ENCODE measurements around the gene SIK3.

SIK3 gene

GRCh38 chr11:117022526-117022925, 75.7 kb downstream of the SIK3 start:
- intact Hi-C loops (cut with DNase I; ENCODE audit: low total_unique reads) = no loop called here
- Histone ChIP-seq H3K4me1 (peaks cover 0 to 10% (median 2%) of the 10 kb centered on the region in 4 donors), H3K4me3 (no peak overlapping the region), H3K36me3 (no peaks in the 10 kb centered on the region), H3K27ac (no peak overlapping the region), H3K9me3 (no peaks in the 10 kb centered on the region), H3K27me3 (no peaks in the 10 kb centered on the region)
- DNase-seq = no peak
- TF ChIP-seq CTCF (IDR thresholded peaks at IDR 0.05) = no peak

GRCh38 chr11:117020869-117021564, 77.2 kb downstream of the SIK3 start:
- Histone ChIP-seq H3K4me1 (peaks cover 0 to 10% (median 2%) of the 10 kb centered on the region in 4 donors), H3K27ac (no peak overlapping the region), H3K9me3 (no peaks in the 10 kb centered on the region), H3K36me3 (no peaks in the 10 kb centered on the region), H3K4me3 (no peak overlapping the region), H3K27me3 (no peaks in the 10 kb centered on the region)
- TF ChIP-seq CTCF (IDR thresholded peaks at IDR 0.05) = no peak
- no peak for DNase-seq
- intact Hi-C loops (cut with DNase I; ENCODE audit: low total_unique reads) = no loop called here

GRCh38 chr11:117020287-117020686, 77.9 kb downstream of the SIK3 start:
- no peak overlapping the region for H3K4me3 ChIP-seq
- H3K36me3 ChIP-seq = no peaks in the 10 kb centered on the region
- no peaks in the 10 kb centered on the region for H3K9me3 ChIP-seq
- H3K27me3 ChIP-seq = no peaks in the 10 kb centered on the region
- no peak for TF ChIP-seq CTCF (IDR thresholded peaks at IDR 0.05)
- intact Hi-C loops (cut with DNase I; ENCODE audit: low total_unique reads) = no loop called here
- H3K4me1 ChIP-seq = peaks cover 0 to 10% (median 2%) of the 10 kb centered on the region in 4 donors
- DNase-seq = no peak
- no peak overlapping the region for H3K27ac ChIP-seq

- TF ChIP-seq CTCF (IDR thresholded peaks at IDR 0.05) = no peak
- no peaks in the 10 kb centered on the region for H3K27me3 ChIP-seq
- H3K9me3 ChIP-seq = no peaks in the 10 kb centered on the region
- no peak for DNase-seq
- H3K36me3 ChIP-seq = no peaks in the 10 kb centered on the region
- no peak overlapping the region for H3K27ac ChIP-seq
- intact Hi-C loops (cut with DNase I; ENCODE audit: low total_unique reads) = no loop called here
- H3K4me1 ChIP-seq = peaks cover 0 to 8% (median 2%) of the 10 kb centered on the region in 4 donors
- H3K4me3 ChIP-seq = no peak overlapping the region
These were observed 78.4 kb downstream of the SIK3 start for GRCh38 chr11:117019871-117020270.

- DNase-seq = no peak
- no peak overlapping the region for H3K27ac ChIP-seq
- no peak overlapping the region for H3K4me3 ChIP-seq
- no peaks in the 10 kb centered on the region for H3K9me3 ChIP-seq
- H3K4me1 ChIP-seq = peaks cover 0 to 4% (median 0%) of the 10 kb centered on the region in 4 donors
- H3K36me3 ChIP-seq = no peaks in the 10 kb centered on the region
- intact Hi-C loops (cut with DNase I; ENCODE audit: low total_unique reads) = no loop called here
- H3K27me3 ChIP-seq = no peaks in the 10 kb centered on the region
- TF ChIP-seq CTCF (IDR thresholded peaks at IDR 0.05) = no peak
These were observed 80.8 kb downstream of the SIK3 start for GRCh38 chr11:117017456-117017855.
